HepG2 (cell line): ENCODE results near the gene RCC2. TPM values are rescaled to one million over a fixed set of nuclear protein-coding genes. Genes with fewer than 3 reads are reported as not detected.

ENCODE experiments used
- ARNT ChIP-seq: fragments of 450-650 bp; IDR thresholded peaks from 2 replicates; pipeline ENCODE4 v1.6.1; 2017
- DMAP1 ChIP-seq: IDR thresholded peaks from 2 replicates; pipeline ENCODE4 v1.6.1; 2016
- EEA1 ChIP-seq: sonication (generic); formaldehyde crosslinking; IDR thresholded peaks from 2 replicates; pipeline ENCODE4 v1.5.1; 2020; ENCODE audit warnings: mild to moderate bottlenecking, missing genetic modification reagents, borderline replicate concordance
- FOSL2 ChIP-seq: sonication (generic); formaldehyde crosslinking; IDR thresholded peaks from 2 replicates; pipeline ENCODE4 v1.4.0; 2020; ENCODE audit warnings: missing genetic modification reagents
- HMGXB4 ChIP-seq, 2 experiments: sonication (generic) in 1 of 2; formaldehyde crosslinking in 1 of 2; IDR thresholded peaks; 2 replicates each; pipeline versions ENCODE4 v1.4.0 to v1.6.1; 2018 to 2020; ENCODE audit warnings: missing genetic modification reagents in 2 of 2, borderline replicate concordance in 1 of 2, low read depth in 1 of 2, mild to moderate bottlenecking in 1 of 2, missing biosample characterization in 1 of 2
- HOXA9 ChIP-seq: sonication (generic); formaldehyde crosslinking; IDR thresholded peaks from 2 replicates; pipeline ENCODE4 v1.8.1; 2022; ENCODE audit warnings: missing genetic modification reagents, mild to moderate bottlenecking, moderate library complexity, borderline replicate concordance
- IKZF5 ChIP-seq: IDR thresholded peaks from 2 replicates; pipeline ENCODE4 v1.6.1; 2018; ENCODE audit warnings: missing genetic modification reagents, mild to moderate bottlenecking, missing compliant biosample characterization
- JDP2 ChIP-seq: sonication (generic); formaldehyde crosslinking; IDR thresholded peaks from 2 replicates; pipeline ENCODE4 v1.8.1; 2022; ENCODE audit warnings: missing genetic modification reagents, borderline replicate concordance
- KAT2B ChIP-seq: fragments of 150-350 bp; IDR thresholded peaks from 2 replicates; pipeline ENCODE4 v1.6.1; 2014; ENCODE audit warnings: low read depth, low read length, borderline replicate concordance
- KLF11 ChIP-seq: IDR thresholded peaks from 2 replicates; pipeline ENCODE4 v1.6.1; 2016; ENCODE audit warnings: missing compliant biosample characterization
- STAT6 ChIP-seq: sonication (generic); formaldehyde crosslinking; IDR thresholded peaks from 2 replicates; pipeline ENCODE4 v1.4.0; 2020; ENCODE audit warnings: missing genetic modification reagents, mild to moderate bottlenecking, borderline replicate concordance
- TBX3 ChIP-seq: fragments of 450-650 bp; IDR thresholded peaks from 2 replicates; pipeline ENCODE4 v1.6.1; 2017; ENCODE audit warnings: antibody characterized with exemption, mild to moderate bottlenecking, inconsistent platforms, borderline replicate concordance
- TEAD2 ChIP-seq: sonication (generic); formaldehyde crosslinking; IDR thresholded peaks from 2 replicates; pipeline ENCODE4 v1.9.0; 2021; ENCODE audit warnings: missing genetic modification reagents
- XRCC5 ChIP-seq: fragments of 200-400 bp; formaldehyde crosslinking; optimal IDR thresholded peaks from 2 replicates; pipeline ENCODE3; 2017; ENCODE audit warnings: mild to moderate bottlenecking, low read length
- ZBTB7A ChIP-seq: sonication (generic); formaldehyde crosslinking; IDR thresholded peaks from 2 replicates; pipeline ENCODE4 v1.8.0; 2022; ENCODE audit warnings: mild to moderate bottlenecking, missing genetic modification reagents
- ZIK1 ChIP-seq: sonication (generic); formaldehyde crosslinking; IDR thresholded peaks from 2 replicates; pipeline ENCODE4 v1.5.0; 2020; ENCODE audit warnings: mild to moderate bottlenecking, low read depth, missing genetic modification reagents, borderline replicate concordance
- ZNF598 ChIP-seq: sonication (generic); formaldehyde crosslinking; IDR thresholded peaks from 2 replicates; pipeline ENCODE4 v1.5.1; 2020; ENCODE audit warnings: mild to moderate bottlenecking, missing genetic modification reagents, borderline replicate concordance
- ZNF674 ChIP-seq: sonication (generic); formaldehyde crosslinking; IDR thresholded peaks from 2 replicates; pipeline ENCODE4 v1.5.0; 2020; ENCODE audit warnings: low read depth, mild to moderate bottlenecking, missing genetic modification reagents
- ZSCAN21 ChIP-seq: sonication (generic); formaldehyde crosslinking; IDR thresholded peaks from 2 replicates; pipeline ENCODE4 v1.8.0; 2022; ENCODE audit warnings: mild to moderate bottlenecking, missing genetic modification reagents, moderate library complexity, borderline replicate concordance
- polyA plus RNA-seq, 8 experiments: library from polyadenylated mRNA; depleted of rRNA in 3 of 8; stranded (reverse) in 7 of 8; unstranded in 1 of 8; fragments of >200 nt; fragmentation: Illumina TruSeq in 4 of 8; extraction: Trizol in 4 of 8; gene quantifications; 2 replicates each; pipeline versions ENCODE4 v1.2.1 to v1.2.3, GENCODE V29; 2011 to 2016; ENCODE audit warnings: low read depth in 4 of 8, missing spikeins in 1 of 8, mixed read lengths in 1 of 8; ENCODE audit not compliant: insufficient read depth in 1 of 8
- total RNA-seq, 5 experiments: library from RNA; depleted of rRNA; stranded (reverse); fragments of >200 nt; fragmentation: Illumina TruSeq; extraction: Trizol; gene quantifications; 2 replicates each; pipeline ENCODE4 v1.2.3, GENCODE V29; 2016; ENCODE audit warnings: low read depth in 1 of 5
- TF ChIP-seq, protein P1 (sequence below): sonication (generic); formaldehyde crosslinking; IDR thresholded peaks from 2 replicates; pipeline ENCODE4 v1.5.0; 2020; ENCODE audit warnings: missing genetic modification reagents, mild to moderate bottlenecking, borderline replicate concordance
- TF ChIP-seq, protein P2 (sequence below): sonication (generic); formaldehyde crosslinking; IDR thresholded peaks from 2 replicates; pipeline ENCODE4 v1.4.0; 2020; ENCODE audit warnings: low read depth, mild to moderate bottlenecking, missing genetic modification reagents
- TF ChIP-seq, protein P3 (sequence below): IDR thresholded peaks from 2 replicates; pipeline ENCODE4 v1.6.1; 2016; ENCODE audit warnings: low read depth, borderline replicate concordance

Gene RCC2
- total and polyA plus RNA-seq, 2 of the 13 experiments (the other 11 are each of a cell fraction or from before 2014, with no cell fraction given), result 20.5 to 55.8 TPM

DNA sequence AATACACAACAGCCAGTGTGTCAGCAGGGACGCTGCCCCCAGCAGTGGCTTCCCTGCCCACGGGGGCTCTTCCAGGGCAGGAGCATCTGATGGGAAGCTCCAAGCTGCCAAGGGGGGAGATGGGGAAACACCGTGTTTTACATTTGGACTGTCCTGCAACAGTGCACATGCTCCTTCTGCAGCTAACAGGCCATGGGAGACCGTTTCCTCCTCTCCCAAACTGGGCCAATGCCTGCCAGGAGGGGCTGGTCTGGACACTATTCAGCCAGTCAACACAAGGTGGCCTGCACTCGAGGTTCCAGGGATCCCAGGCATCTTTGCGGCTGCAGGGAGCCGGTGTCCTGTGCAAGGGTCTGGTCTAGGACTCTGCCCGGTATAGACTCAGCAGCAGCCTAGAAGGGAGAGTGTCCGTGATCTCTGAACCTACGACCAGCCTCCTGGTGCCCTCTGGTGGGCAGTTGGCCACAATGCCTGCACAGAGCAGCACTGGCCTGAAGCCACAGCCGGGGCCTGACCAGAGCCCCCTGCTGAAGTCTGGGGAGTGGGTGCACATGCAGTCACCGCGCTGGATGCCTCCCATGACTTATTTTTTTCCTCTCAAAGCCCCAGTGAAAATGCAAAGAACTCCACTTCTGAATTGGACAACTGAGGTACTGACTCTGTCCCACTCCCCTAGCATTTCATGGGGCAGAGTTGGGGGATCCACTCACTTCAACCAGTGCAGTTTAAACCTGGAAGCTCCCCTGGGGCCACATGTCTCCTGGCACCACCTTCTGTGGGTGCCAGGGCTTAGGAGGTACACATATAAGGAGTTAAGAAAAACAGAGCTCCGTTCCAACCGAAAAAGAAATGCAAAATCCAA lies 33.3 kb downstream of the RCC2 start (continued):
- TF ChIP-seq, protein P1, sequence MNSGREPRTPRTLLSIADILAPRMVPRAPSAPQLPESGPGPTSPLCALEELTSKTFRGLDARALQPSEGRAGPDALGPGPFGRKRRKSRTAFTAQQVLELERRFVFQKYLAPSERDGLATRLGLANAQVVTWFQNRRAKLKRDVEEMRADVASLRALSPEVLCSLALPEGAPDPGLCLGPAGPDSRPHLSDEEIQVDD (CRISPR knock-in tag), result no peak
- TF ChIP-seq JDP2 (CRISPR knock-in tag) (no peak), DMAP1 (CRISPR knock-in tag) (no peak), ZNF674 (CRISPR knock-in tag) (no peak), ZNF598 (CRISPR knock-in tag) (peak; percentile 59; the same call in 1 of the 2 replicates), HMGXB4 (CRISPR knock-in tag; IDR thresholded peaks at IDR 0.05; ENCODE audit: borderline replicate concordance in 1 of 2, low read depth in 1 of 2) (0 out of 4 replicates have a peak, but pooled peaks have one; percentile 41 to 46), STAT6 (0 out of 2 replicates have a peak, but pooled peaks have one; percentile 31), ARNT (no peak), HOXA9 (no peak), FOSL2 (no peak), KLF11 (no peak), ZBTB7A (CRISPR knock-in tag) (0 out of 2 replicates have a peak, but pooled peaks have one; percentile 42), TBX3 (no peak), ZIK1 (no peak), EEA1 (CRISPR knock-in tag) (no peak), ZSCAN21 (CRISPR knock-in tag) (no peak), KAT2B (no peak), IKZF5 (CRISPR knock-in tag) (no peak), XRCC5 (peak; percentile 78), TEAD2 (CRISPR knock-in tag) (no peak)
- TF ChIP-seq, protein P2, sequence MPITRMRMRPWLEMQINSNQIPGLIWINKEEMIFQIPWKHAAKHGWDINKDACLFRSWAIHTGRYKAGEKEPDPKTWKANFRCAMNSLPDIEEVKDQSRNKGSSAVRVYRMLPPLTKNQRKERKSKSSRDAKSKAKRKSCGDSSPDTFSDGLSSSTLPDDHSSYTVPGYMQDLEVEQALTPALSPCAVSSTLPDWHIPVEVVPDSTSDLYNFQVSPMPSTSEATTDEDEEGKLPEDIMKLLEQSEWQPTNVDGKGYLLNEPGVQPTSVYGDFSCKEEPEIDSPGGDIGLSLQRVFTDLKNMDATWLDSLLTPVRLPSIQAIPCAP (CRISPR knock-in tag), result no peak
- TF ChIP-seq, protein P3, sequence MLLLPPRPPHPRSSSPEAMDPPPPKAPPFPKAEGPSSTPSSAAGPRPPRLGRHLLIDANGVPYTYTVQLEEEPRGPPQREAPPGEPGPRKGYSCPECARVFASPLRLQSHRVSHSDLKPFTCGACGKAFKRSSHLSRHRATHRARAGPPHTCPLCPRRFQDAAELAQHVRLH (CRISPR knock-in tag), result 0 out of 2 replicates have a peak, but pooled peaks have one; percentile 30
